ENCODE measurements around the gene ZNF343. TPM values are rescaled to one million over a fixed set of nuclear protein-coding genes. Genes with fewer than 3 reads are reported as not detected.
A peak's percentile ranks its signal among the peaks of the same experiment; 100 is the strongest.

ZNF343 gene
- total and polyA plus RNA-seq, 2 donors (not counting 1 experiment from before 2014, with no cell fraction given) = 11.2 to 15.0 TPM

GRCh38 chr20:2515203-2515602 lies 6.5 kb upstream of the ZNF343 start:
- Histone ChIP-seq H3K9ac (ENCODE audit: insufficient read depth, low read length) (no peak overlapping the region), H3K4me2 (ENCODE audit: extremely low read depth, insufficient read depth, low read length) (no peak overlapping the region), H3K4me1 (ENCODE audit: control insufficient read depth, extremely low read depth, insufficient read depth, low read length) (peaks cover 7% of the 10 kb centered on the region), H3K79me2 (ENCODE audit: control insufficient read depth, insufficient read depth, low read length) (no peaks in the 10 kb centered on the region), H3K36me3 (ENCODE audit: control insufficient read depth, insufficient read depth, low read length) (no peaks in the 10 kb centered on the region), H3K27me3 (ENCODE audit: control insufficient read depth, insufficient read depth, low read length) (no peaks in the 10 kb centered on the region), H3K27ac (ENCODE audit: insufficient read depth, low read length) (no peak overlapping the region), H3K9me3 (ENCODE audit: control insufficient read depth, insufficient read depth, low read depth, low read length) (no peaks in the 10 kb centered on the region), H3K4me3 (replicated peaks in 1 of 4; ENCODE audit: control extremely low read depth in 1 of 4, insufficient read depth in 1 of 4, low read depth in 3 of 4, low read length in 4 of 4) (no peak overlapping the region), H4K20me1 (ENCODE audit: control insufficient read depth, extremely low read depth, insufficient read depth, low read length) (no peaks in the 10 kb centered on the region), H2AFZ (ENCODE audit: low read length) (no peak overlapping the region)
- no peak for TF ChIP-seq CTCF (conservative IDR thresholded peaks at IDR 0.05 in 1 of 2, IDR thresholded peaks at IDR 0.05 in 1 of 2; ENCODE audit: low read depth in 1 of 2, low read length in 2 of 2)
- no peak for TF ChIP-seq EZH2 (IDR thresholded peaks at IDR 0.05; ENCODE audit: low read length, missing control alignments)
- peak in 1 of 2 donors; percentile 19 for DNase-seq (ENCODE audit: low read depth in 2 of 2)

- H3K27me3 ChIP-seq (ENCODE audit: control insufficient read depth, insufficient read depth, low read length) = no peaks in the 10 kb centered on the region
- H3K27ac ChIP-seq (ENCODE audit: insufficient read depth, low read length) = no peak overlapping the region
- H3K36me3 ChIP-seq (ENCODE audit: control insufficient read depth, insufficient read depth, low read length) = no peaks in the 10 kb centered on the region
- no peaks in the 10 kb centered on the region for H3K4me1 ChIP-seq (ENCODE audit: control insufficient read depth, extremely low read depth, insufficient read depth, low read length)
- no peaks in the 10 kb centered on the region for H4K20me1 ChIP-seq (ENCODE audit: control insufficient read depth, extremely low read depth, insufficient read depth, low read length)
- TF ChIP-seq CTCF (conservative IDR thresholded peaks at IDR 0.05 in 1 of 2, IDR thresholded peaks at IDR 0.05 in 1 of 2; ENCODE audit: low read depth in 1 of 2, low read length in 2 of 2) (no peak), EZH2 (IDR thresholded peaks at IDR 0.05; ENCODE audit: low read length, missing control alignments) (no peak)
- DNase-seq (ENCODE audit: low read depth in 2 of 2) = no peak
- H3K79me2 ChIP-seq (ENCODE audit: control insufficient read depth, insufficient read depth, low read length) = peaks cover 14% of the 10 kb centered on the region
- no peak overlapping the region for H2AFZ ChIP-seq (ENCODE audit: low read length)
- peak overlapping the region in 2 of 4 experiments; percentile 85 to 97 for H3K4me3 ChIP-seq (replicated peaks in 1 of 4; ENCODE audit: control extremely low read depth in 1 of 4, insufficient read depth in 1 of 4, low read depth in 3 of 4, low read length in 4 of 4)
- H3K4me2 ChIP-seq (ENCODE audit: extremely low read depth, insufficient read depth, low read length) = peak overlapping the region; percentile 96
- no peaks in the 10 kb centered on the region for H3K9me3 ChIP-seq (ENCODE audit: control insufficient read depth, insufficient read depth, low read depth, low read length)
- H3K9ac ChIP-seq (ENCODE audit: insufficient read depth, low read length) = no peak overlapping the region
Measured at GRCh38 chr20:2509794-2510193, 1.1 kb upstream of the ZNF343 start.

- peak overlapping the region; percentile 96 for H3K4me2 ChIP-seq (ENCODE audit: extremely low read depth, insufficient read depth, low read length)
- H3K36me3 ChIP-seq (ENCODE audit: control insufficient read depth, insufficient read depth, low read length) = no peaks in the 10 kb centered on the region
- TF ChIP-seq EZH2 (IDR thresholded peaks at IDR 0.05; ENCODE audit: low read length, missing control alignments) = no peak
- no peak for TF ChIP-seq CTCF (conservative IDR thresholded peaks at IDR 0.05 in 1 of 2, IDR thresholded peaks at IDR 0.05 in 1 of 2; ENCODE audit: low read depth in 1 of 2, low read length in 2 of 2)
- peak overlapping the region; percentile 55 for H3K9ac ChIP-seq (ENCODE audit: insufficient read depth, low read length)
- H3K27ac ChIP-seq (ENCODE audit: insufficient read depth, low read length) = peak overlapping the region; percentile 93
- peak overlapping the region; percentile 81 to 97 (median 88) for H3K4me3 ChIP-seq (replicated peaks in 1 of 4; ENCODE audit: control extremely low read depth in 1 of 4, insufficient read depth in 1 of 4, low read depth in 3 of 4, low read length in 4 of 4)
- H2AFZ ChIP-seq (ENCODE audit: low read length) = peak overlapping the region; percentile 100
- no peaks in the 10 kb centered on the region for H4K20me1 ChIP-seq (ENCODE audit: control insufficient read depth, extremely low read depth, insufficient read depth, low read length)
- H3K79me2 ChIP-seq (ENCODE audit: control insufficient read depth, insufficient read depth, low read length) = peaks cover 14% of the 10 kb centered on the region
- no peak for DNase-seq (ENCODE audit: low read depth in 2 of 2)
- no peaks in the 10 kb centered on the region for H3K9me3 ChIP-seq (ENCODE audit: control insufficient read depth, insufficient read depth, low read depth, low read length)
- no peaks in the 10 kb centered on the region for H3K4me1 ChIP-seq (ENCODE audit: control insufficient read depth, extremely low read depth, insufficient read depth, low read length)
- H3K27me3 ChIP-seq (ENCODE audit: control insufficient read depth, insufficient read depth, low read length) = no peaks in the 10 kb centered on the region
Measured at GRCh38 chr20:2509468-2509781, 710 bp upstream of the ZNF343 start.
